Rectal smooth muscle tissue (tissue), 1 donor: Measurements from ENCODE around the gene CLIC4.
A peak's percentile ranks its signal among the peaks of the same experiment; 100 is the strongest.
"Not testable (repeated sequence)": the region's sequence is repeated elsewhere in the genome, so short reads cannot be mapped to it uniquely, and the experiment has no call there.

Experiments used
- H3K27ac ChIP-seq: one replicate; pipeline ENCODE4 v1.7.0; 2013; ENCODE audit warnings: low read depth, low read length, inconsistent platforms
- H3K27me3 ChIP-seq: one replicate; pipeline ENCODE4 v1.7.0; 2013; ENCODE audit warnings: low read length; ENCODE audit not compliant: control insufficient read depth, insufficient read depth
- H3K36me3 ChIP-seq: one replicate; pipeline ENCODE4 v1.7.0; 2013; ENCODE audit warnings: low read length; ENCODE audit not compliant: control insufficient read depth, insufficient read depth
- H3K4me1 ChIP-seq: one replicate; pipeline ENCODE4 v1.7.0; 2013; ENCODE audit warnings: low read length; ENCODE audit not compliant: control insufficient read depth, insufficient read depth
- H3K4me3 ChIP-seq: one replicate; pipeline ENCODE4 v1.7.0; 2013; ENCODE audit warnings: low read length
- H3K9ac ChIP-seq: one replicate; pipeline ENCODE4 v1.7.0; 2013; ENCODE audit warnings: low read length

CLIC4 gene

DNA sequence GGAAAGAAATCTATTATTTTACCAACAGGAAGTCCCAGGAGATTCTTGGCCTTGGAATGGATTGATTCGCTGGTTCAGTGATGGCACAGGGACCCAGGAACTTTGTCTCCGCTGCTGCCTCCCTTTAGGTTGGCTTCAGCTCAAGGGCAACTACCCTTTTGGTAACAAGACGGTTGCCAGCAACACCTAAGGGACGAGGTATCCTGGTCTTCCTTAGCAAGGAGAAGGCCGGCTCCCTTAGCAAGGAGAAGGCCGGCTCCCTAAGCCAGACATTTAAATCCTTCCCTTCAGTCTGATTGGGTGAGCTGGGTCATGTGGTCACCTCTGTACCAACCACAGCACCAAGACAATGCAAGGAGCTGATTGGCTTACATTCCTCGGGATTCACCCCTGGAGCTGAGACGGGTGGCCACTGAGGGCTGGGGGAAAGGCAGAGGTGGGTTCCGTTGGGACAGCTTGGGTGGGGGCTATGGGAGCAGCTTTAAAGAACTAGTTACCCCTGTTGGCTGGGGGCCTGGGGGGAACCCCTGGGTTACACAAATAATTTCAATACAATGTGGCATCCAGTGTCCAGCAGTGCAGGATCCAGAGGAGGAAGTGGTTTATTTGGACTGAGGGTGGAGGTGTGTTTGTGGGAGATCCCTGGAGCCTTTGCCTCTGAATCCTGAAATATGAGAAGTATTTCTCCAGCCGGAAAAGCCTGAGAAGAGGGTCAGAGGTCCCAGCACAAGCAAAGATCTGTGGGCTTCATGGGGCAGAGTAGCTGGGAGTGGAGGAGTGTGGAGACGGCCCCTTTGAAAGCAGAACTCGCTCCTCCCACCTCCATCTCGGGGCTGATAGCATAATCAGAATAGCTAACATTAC, 20.7 kb upstream of the CLIC4 start:
- Histone ChIP-seq H3K9ac (no peak overlapping the region), H3K4me1 (no peaks in the 10 kb centered on the region), H3K36me3 (no peaks in the 10 kb centered on the region), H3K27me3 (no peaks in the 10 kb centered on the region), H3K27ac (no peak overlapping the region), H3K4me3 (no peak overlapping the region)

DNA sequence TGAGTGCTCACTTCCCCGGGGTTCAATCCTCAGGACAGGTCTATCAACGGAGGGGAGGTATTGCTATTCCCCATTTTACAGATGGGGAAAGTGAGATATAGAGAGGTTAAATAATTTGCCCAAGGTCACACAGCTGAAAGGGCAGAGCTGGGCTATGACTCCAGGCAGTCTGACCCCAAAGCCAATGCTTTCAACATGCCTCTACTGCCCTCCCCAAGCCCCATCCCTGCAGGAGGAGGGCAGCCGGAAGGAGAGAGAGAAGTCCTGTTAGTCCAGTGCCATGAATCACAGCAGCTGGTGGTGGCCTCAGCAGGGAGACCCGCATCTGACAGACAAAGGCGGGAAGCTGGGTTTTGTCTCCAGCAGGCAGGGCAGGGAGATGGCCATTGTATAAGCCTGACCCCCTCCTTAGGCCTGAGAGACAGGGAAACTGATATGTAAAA, 20.0 kb upstream of the CLIC4 start:
- H3K4me1 ChIP-seq = no peaks in the 10 kb centered on the region
- no peak overlapping the region for H3K27ac ChIP-seq
- H3K27me3 ChIP-seq = no peaks in the 10 kb centered on the region
- no peak overlapping the region for H3K9ac ChIP-seq
- no peak overlapping the region for H3K4me3 ChIP-seq
- no peaks in the 10 kb centered on the region for H3K36me3 ChIP-seq

DNA sequence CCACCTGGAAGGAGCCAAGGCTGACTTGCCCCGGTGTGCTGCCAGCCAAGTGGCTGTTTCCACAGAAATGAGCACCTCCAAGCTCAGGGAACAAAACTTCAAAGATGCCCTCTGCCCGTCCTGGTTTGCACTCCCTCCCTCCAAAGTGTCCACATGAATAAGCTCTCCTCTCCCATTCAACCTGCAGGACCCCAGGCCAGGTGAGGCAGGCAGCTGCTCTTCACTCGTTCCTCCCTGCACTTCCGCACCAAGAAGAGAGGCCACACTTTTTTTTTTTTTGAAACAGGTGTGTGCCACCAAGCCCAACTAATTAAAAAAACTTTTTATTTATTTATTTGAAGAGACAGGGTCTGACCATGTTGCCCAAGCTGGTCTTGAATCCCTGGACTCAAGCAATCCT, 18.5 kb upstream of the CLIC4 start:
- H3K27me3 ChIP-seq = no peaks in the 10 kb centered on the region
- no peaks in the 10 kb centered on the region for H3K4me1 ChIP-seq
- H3K36me3 ChIP-seq = no peaks in the 10 kb centered on the region
- no peak overlapping the region for H3K9ac ChIP-seq
- no peak overlapping the region for H3K4me3 ChIP-seq
- no peak overlapping the region for H3K27ac ChIP-seq

DNA sequence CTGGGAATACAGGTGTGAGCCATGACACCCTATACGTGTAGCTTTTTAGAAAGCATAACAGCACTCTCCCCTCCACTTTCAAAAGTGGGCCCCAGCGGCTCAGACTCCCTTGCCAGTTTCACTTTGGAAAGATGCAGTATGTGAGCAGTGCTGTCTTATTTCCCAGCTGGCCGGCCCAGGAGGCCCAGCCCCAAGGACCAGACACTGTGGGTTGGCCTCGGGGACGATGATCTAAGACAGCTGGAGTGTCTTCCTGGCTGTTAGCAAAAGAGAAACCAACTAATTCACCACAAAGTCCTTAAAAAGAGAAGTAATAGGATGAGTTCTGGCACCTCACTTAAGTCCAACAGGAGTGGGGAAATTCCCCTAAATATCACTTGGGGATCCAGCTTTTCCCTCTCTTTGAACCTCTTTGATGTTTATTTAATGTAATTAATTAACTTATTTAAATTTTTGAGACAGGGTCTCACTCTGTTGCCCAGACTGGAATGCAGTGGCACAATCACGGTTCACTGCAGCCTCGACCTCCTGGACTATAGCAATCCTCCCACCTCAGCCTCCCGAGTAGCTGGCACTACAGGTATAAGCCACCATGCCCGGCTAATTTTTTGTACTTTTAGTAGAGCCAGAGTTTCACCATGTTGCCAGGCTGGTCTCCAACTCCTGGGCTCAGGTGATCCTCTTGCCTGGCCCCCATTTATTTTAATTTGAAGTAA, 17.6 kb upstream of the CLIC4 start:
- Histone ChIP-seq H3K36me3 (no peaks in the 10 kb centered on the region), H3K9ac (no peak overlapping the region), H3K4me1 (no peaks in the 10 kb centered on the region), H3K27ac (peak overlapping the region; percentile 50), H3K27me3 (no peaks in the 10 kb centered on the region), H3K4me3 (no peak overlapping the region)

DNA sequence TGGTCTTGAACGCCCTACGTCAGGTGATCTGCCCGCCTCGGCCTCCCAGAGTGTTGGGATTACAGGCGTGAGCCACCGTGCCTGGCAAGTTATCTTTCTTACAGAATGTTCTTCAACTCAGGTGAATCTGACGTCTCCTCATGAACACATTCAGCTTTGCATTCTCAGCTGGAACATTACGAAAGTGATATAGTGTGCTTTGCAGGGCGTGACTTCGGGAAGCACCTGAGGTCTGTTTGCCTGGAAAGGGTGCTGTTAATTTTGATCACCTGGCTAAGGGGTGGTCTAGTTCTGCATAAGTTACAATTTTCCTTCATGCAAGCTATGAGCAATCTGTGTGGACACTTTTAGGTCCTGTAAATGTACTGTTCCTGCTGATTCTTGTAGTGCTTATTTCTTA, 16.3 kb upstream of the CLIC4 start:
- Histone ChIP-seq H3K9ac (no peak overlapping the region), H3K27ac (no peak overlapping the region), H3K4me3 (no peak overlapping the region), H3K36me3 (no peaks in the 10 kb centered on the region), H3K4me1 (no peaks in the 10 kb centered on the region), H3K27me3 (no peaks in the 10 kb centered on the region)

DNA sequence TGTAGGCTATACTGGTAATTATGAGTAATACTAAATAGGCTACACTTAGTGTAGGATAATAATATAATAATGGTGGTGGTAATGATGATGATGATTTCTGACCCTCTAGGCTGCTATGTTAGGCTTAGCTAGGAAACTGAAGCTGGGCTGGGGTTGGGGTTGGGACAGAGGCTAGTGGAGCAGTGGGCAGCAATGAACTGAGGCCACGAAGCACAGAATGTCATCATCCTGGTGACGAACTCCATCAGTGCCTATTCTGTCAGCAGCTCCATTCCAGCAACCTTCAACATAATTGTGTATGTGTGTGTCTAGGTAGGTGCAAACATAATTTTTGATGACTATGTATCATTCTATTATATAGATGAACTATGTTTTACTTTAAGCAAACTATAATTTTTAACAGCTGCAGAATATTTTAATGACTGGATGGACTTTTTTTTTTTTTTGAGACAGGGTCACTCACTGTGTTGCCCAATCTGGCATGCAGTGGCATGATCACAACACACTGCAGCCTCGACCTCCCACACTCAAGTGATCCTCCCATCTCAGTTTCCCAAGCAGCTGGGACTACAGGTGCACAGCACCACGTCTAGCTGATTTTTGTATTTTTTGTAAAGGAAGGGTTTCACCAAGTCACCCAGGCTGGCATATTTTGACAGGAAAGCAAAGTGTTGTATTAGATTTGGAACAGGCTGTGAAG, 12.9 kb upstream of the CLIC4 start:
- peaks cover 10% of the 10 kb centered on the region for H3K4me1 ChIP-seq

DNA sequence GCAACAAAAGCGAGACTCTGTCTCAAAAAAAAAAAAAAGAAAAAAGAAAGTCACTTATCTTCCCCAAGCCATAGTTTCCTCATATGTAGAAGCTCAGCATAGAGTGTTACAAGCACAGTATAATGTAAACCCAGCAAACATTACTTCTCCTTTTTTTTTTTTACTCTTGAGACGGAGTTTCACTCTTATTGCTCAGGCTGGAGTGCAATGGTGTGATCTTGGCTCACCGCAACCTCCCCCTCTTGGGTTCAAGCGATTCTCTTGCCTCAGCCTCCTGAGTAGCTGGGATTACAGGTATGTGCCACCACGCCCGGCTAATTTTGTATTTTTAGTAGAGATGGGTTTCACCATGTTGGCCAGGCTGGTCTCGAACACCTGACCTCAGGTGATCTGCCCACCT, 11.9 kb upstream of the CLIC4 start:
- H3K9ac ChIP-seq, H3K27ac ChIP-seq, H3K4me3 ChIP-seq, H3K4me1 ChIP-seq, H3K27me3 ChIP-seq, H3K36me3 ChIP-seq: not testable (repeated sequence)

More for the DNA sequence above, 12.9 kb upstream of the CLIC4 start:
- no peak overlapping the region for H3K4me3 ChIP-seq
- no peak overlapping the region for H3K27ac ChIP-seq
- no peaks in the 10 kb centered on the region for H3K27me3 ChIP-seq
- no peaks in the 10 kb centered on the region for H3K36me3 ChIP-seq
- H3K9ac ChIP-seq = no peak overlapping the region

DNA sequence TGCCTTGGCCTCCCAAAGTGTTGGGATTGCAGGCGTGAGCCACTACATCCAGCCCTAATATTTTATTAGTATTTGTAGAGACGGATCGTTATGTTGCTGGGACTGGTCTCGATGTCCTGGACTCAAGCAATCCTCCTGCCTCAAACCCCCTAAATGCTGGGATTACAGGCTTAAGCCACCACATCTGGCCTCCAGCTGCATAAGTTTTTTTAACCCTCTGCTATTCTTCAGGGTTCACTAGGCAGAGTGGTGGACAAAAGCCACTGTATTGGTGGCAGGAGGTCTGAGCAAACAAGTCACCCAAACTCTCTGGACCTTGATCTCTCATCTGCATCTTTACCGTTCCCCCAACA, 10.1 kb upstream of the CLIC4 start:
- Histone ChIP-seq H3K27me3 (no peaks in the 10 kb centered on the region), H3K4me1 (peaks cover 10% of the 10 kb centered on the region), H3K27ac (no peak overlapping the region), H3K36me3 (no peaks in the 10 kb centered on the region), H3K9ac (no peak overlapping the region), H3K4me3 (no peak overlapping the region)

DNA sequence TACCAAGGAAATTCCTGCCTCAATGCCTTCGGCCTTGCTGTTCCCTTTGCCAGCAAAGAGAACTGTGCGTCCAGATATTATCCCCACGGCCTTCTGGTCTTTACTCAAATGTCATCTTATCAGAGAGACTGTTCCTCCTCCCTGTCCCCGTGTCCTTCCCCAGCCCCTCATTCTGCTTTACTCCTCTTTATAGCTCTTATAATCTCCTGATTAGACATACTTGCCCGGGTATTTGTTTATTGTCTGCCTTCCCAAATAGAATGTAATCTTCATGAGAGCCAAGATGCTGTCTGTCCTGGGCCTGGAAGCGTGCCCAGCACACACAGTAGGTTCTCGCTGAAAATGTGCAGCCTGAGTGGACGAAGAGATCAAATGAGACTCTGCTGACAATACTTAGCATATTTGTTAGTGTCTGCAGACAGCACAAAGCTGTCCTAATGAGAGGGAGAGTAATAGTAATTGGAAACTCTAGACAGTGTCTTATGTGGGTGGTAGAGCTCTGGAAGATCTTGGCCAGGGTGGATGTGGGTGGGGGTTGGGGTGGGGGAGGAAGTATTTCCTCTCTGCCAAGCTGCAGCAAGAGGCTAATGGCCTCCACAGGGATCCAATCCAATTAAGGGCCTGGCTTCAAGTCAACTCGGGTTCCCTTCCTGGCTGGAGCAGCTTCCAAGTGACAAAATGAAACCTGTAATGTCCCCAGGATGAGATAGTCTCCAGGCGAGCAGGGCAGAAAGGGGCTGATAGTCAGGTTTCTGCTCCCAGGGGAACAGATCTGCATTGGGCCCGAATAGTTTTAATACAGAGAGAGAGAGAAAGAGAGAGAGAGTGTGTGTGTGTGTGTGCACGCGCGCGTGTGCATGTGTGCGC, 9.5 kb upstream of the CLIC4 start:
- Histone ChIP-seq H3K27me3 (no peaks in the 10 kb centered on the region), H3K4me1 (peaks cover 10% of the 10 kb centered on the region), H3K4me3 (peak overlapping the region; percentile 10), H3K36me3 (no peaks in the 10 kb centered on the region), H3K9ac (no peak overlapping the region), H3K27ac (peak overlapping the region; percentile 29)

DNA sequence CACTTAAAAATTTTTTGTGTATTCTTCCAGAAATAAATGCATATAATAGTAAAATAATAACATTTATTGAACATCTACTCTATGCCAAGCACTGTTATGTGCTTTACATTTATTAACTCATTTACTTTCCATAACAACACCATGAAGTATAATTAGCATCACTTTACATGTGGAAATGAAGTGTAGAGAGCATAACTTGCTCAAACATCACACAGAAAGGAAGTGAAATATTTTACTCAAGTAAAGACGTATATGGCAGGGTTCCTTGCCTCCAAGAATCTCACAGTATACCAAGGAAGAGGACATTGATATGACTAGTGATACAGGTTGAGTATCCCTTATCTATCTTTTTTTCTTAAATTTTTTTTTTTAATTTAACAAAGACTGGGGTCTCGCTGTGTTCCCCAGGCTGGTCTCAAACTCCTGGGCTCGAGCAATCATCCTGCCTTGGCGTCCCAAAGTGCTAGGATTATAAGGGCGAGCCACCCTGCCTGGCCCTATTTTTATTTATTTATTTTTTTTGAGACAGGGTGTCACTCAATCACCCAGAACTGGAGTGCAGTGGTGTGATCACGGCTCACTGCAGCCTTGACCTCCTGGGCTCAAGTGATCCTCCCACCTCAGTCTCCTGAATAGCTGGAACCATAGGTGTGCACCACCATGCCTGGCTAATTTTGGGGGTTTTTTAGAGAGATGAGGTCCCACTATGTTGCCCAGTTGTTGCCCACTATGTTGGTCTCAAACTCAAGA, 7.7 kb upstream of the CLIC4 start:
- H3K27me3 ChIP-seq = no peaks in the 10 kb centered on the region
- peaks cover 10% of the 10 kb centered on the region for H3K4me1 ChIP-seq
- H3K36me3 ChIP-seq = no peaks in the 10 kb centered on the region
- no peak overlapping the region for H3K4me3 ChIP-seq
- no peak overlapping the region for H3K9ac ChIP-seq
- H3K27ac ChIP-seq = no peak overlapping the region

DNA sequence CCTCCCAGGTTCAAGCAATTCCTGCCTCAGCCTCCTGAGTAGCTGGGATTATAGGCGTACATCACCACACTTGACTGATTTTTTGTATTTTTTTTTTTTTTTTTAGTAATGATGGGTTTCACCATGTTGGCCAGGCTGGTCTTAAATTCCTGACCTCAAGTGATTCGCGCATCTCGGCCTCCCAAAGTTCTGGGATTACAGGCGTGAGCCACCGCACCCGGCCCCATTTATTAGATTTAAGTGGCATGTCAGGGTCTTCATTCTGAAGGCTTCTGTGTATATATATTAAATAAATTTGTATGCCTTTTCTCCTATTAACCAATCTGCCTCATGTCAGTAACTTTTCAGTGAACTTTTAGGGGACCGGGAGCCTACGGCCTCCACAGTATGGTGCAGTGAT, 6.0 kb upstream of the CLIC4 start:
- H3K36me3 ChIP-seq = no peaks in the 10 kb centered on the region
- no peak overlapping the region for H3K9ac ChIP-seq
- no peak overlapping the region for H3K27ac ChIP-seq
- no peaks in the 10 kb centered on the region for H3K27me3 ChIP-seq
- no peak overlapping the region for H3K4me3 ChIP-seq
- peaks cover 18% of the 10 kb centered on the region for H3K4me1 ChIP-seq
